SK-N-MC (cell line): ENCODE results near the gene TAF7.

Experiments used
- DNase-seq: peaks from one replicate; pipeline ENCODE4 v3.0.0-alpha.2; 2011; ENCODE audit warnings: low read depth, low spot score
- H3K27ac ChIP-seq: fragments of 200-600 bp; sonication (generic); 2 replicates; pipeline ENCODE4 v1.5.1; 2016; ENCODE audit warnings: mixed run types
- H3K36me3 ChIP-seq: fragments of 200-600 bp; sonication (generic); 2 replicates; pipeline ENCODE4 v1.6.1; 2017; ENCODE audit warnings: antibody characterized with exemption, low read length, mixed read lengths; ENCODE audit not compliant: insufficient read depth
- H3K4me3 ChIP-seq: fragments of 200-600 bp; sonication (generic); 2 replicates; pipeline ENCODE4 v1.5.1; 2016
- H3K9ac ChIP-seq: fragments of 200-600 bp; sonication (generic); 2 replicates; pipeline ENCODE4 v1.8.0; 2017; ENCODE audit warnings: mixed run types, mixed read lengths; ENCODE audit not compliant: insufficient read length
- H3K9me3 ChIP-seq: fragments of 200-600 bp; sonication (generic); 2 replicates; pipeline ENCODE4 v1.6.1; 2017; ENCODE audit warnings: low read depth, mild to moderate bottlenecking, antibody characterized with exemption, low read length, moderate library complexity, mixed read lengths
- EZH2 ChIP-seq: fragments of 200-600 bp; sonication (generic); IDR thresholded peaks from one replicate; pipeline ENCODE4 v1.6.1; 2017; ENCODE audit warnings: antibody characterized with exemption
- FOXP2 ChIP-seq: optimal IDR thresholded peaks from 2 replicates; pipeline ENCODE3; 2011; ENCODE audit warnings: mild to moderate bottlenecking, moderate library complexity; ENCODE audit not compliant: insufficient read depth; ENCODE audit errors: extremely low read length, control extremely low read depth
- POLR2AphosphoS5 ChIP-seq: IDR thresholded peaks from 2 replicates; pipeline ENCODE4 v1.6.1; 2012; ENCODE audit warnings: mild to moderate bottlenecking, low read depth, low read length, borderline replicate concordance

Gene TAF7

DNA sequence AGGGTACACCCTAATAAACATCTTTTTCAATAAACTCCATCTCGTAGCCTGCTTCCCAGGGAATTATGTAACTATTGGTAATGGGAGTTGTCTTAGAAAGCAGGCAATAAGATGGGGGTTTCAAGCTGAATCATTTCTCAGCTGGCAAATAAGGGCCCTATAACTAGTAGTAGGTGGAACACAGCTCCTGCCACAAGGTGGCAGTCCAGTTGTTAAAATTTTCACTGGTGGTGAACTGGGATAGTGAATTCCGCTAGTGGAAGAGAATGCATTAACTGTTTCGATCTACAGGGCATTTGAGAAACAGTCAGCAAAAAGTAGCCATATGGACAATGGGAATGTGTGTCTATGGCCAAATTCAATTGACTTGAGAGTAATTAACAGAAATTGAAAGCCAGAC is 47.7 kb downstream of the TAF7 start:
- Histone ChIP-seq H3K9ac (no peak overlapping the region), H3K4me3 (no peak overlapping the region), H3K27ac (no peak overlapping the region), H3K36me3 (no peaks in the 10 kb centered on the region), H3K9me3 (peaks cover 3% of the 10 kb centered on the region; the same call in 1 of the 2 replicates)
- DNase-seq, result no peak
- TF ChIP-seq EZH2 (no peak), POLR2AphosphoS5 (no peak), FOXP2 (no peak)

GRCh38 chr5:141269195-141269594 is 51.4 kb downstream of the TAF7 start:
- Histone ChIP-seq H3K4me3 (no peak overlapping the region), H3K36me3 (no peaks in the 10 kb centered on the region), H3K9ac (no peak overlapping the region), H3K9me3 (no peaks in the 10 kb centered on the region; the same call in 1 of the 2 replicates), H3K27ac (no peak overlapping the region)
- no peak for TF ChIP-seq EZH2
- no peak for TF ChIP-seq POLR2AphosphoS5
- no peak for TF ChIP-seq FOXP2
- DNase-seq, result no peak
